ENCODE results near the gene TMC1. TPM values are rescaled to one million over a fixed set of nuclear protein-coding genes. Genes with fewer than 3 reads are reported as not detected.

TMC1 gene
- total RNA-seq, 2 experiments from 2014 or later = not detected

GRCh38 chr9:72524820-72525540, 3.6 kb downstream of the TMC1 start:
- no peaks in the 10 kb centered on the region for H3K27me3 Mint-ChIP-seq

DNA sequence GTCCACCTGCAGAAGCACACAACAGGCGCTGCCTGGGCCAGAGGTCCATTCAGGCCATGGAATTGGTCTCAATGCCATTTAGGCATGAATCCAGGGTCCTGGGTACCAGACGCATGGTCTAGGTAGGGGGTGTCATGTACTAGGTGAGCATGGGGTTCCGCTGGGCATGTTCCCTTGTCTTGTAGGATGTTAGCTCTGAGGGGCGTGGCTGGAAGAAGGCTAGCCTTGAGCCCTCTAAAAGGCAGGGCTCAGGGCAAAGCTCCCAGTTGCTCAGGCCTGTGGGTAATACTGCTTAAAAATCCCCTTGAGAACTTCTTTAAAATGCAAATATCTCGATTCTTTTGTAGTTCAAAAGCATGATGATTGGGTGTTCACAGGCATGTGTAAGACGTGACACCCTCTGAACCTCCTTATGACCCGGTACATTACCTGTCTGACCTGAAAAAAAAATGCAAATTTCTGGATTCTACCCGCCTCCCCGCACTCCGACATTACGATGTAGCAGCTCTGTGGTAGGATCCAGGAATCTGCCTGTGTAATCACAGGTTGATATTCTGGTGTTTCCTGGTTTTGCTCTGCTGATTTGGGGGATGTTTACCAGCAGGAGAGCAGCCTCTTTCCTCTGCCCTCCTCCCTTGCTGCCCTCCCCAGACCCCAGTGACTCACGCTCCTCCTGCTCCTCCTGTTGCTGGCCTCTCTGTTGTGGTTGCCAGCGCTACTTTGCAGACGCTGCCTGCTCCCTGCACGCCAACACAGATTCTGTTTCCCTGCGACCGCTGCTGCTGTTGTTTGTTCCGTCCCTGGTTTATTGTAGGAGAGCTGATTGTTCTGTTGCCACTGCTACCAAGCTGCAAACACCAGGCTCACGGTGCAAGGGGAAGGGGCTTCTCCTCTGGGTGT, 5.7 kb downstream of the TMC1 start:
- peaks cover 25% of the 10 kb centered on the region for H3K4me1 ChIP-seq (ENCODE audit: insufficient read depth, low read length)
- peaks cover 4 to 8% of the 10 kb centered on the region in 2 experiments for H3K9me3 ChIP-seq (ENCODE audit: control insufficient read depth in 1 of 2, insufficient read depth in 1 of 2, low read length in 2 of 2)
- peak; percentile 58 to 91 (median 80) for DNase-seq
- ChIA-PET POLR2A (interaction anchor here (0.5 to 2.7 kb wide), 5 partner anchors 44 to 715 kb away, joined by 3 to 35 read pairs (median 3); partner anchors contain the start of gene ZFAND5), CTCF (no interaction called here)
- H3K27me3 ChIP-seq (ENCODE audit: control insufficient read depth in 1 of 2, insufficient read depth in 2 of 2, low read length in 2 of 2) = no peaks in the 10 kb centered on the region
- H3K4me3 ChIP-seq (ENCODE audit: low read length) = peak overlapping the region; percentile 47
- TF ChIP-seq, protein P1, sequence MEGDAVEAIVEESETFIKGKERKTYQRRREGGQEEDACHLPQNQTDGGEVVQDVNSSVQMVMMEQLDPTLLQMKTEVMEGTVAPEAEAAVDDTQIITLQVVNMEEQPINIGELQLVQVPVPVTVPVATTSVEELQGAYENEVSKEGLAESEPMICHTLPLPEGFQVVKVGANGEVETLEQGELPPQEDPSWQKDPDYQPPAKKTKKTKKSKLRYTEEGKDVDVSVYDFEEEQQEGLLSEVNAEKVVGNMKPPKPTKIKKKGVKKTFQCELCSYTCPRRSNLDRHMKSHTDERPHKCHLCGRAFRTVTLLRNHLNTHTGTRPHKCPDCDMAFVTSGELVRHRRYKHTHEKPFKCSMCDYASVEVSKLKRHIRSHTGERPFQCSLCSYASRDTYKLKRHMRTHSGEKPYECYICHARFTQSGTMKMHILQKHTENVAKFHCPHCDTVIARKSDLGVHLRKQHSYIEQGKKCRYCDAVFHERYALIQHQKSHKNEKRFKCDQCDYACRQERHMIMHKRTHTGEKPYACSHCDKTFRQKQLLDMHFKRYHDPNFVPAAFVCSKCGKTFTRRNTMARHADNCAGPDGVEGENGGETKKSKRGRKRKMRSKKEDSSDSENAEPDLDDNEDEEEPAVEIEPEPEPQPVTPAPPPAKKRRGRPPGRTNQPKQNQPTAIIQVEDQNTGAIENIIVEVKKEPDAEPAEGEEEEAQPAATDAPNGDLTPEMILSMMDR (IDR thresholded peaks at IDR 0.05) = no peak
- H3K4me3 Mint-ChIP-seq = peak overlapping the region; percentile 84
- H3K4me1 Mint-ChIP-seq (ENCODE audit: low read depth) = peaks cover 31% of the 10 kb centered on the region
- peak; percentile 85 for ATAC-seq (ENCODE audit: poor library complexity)
- no peaks in the 10 kb centered on the region for H3K36me3 ChIP-seq (ENCODE audit: insufficient read depth, low read length)
- intact Hi-C loops (cut with DNase I, micrococcal nuclease) = loop anchor here (2.0 to 10.0 kb wide), 5 partner anchors 55 to 762 kb away; partner anchors contain the start of genes ZFAND5 (in 2 of the 2) and CEMIP2 (in 1 of the 2)
- H3K27ac Mint-ChIP-seq = peak overlapping the region; percentile 84
- H3K27me3 Mint-ChIP-seq = no peaks in the 10 kb centered on the region
- H3K27ac ChIP-seq (ENCODE audit: low read depth in 1 of 2, low read length in 2 of 2) = peak overlapping the region; percentile 59 to 63
- no peaks in the 10 kb centered on the region for H3K9me3 Mint-ChIP-seq
- H3K36me3 Mint-ChIP-seq (ENCODE audit: low read depth) = no peaks in the 10 kb centered on the region

More at GRCh38 chr9:72524820-72525540, 3.6 kb downstream of the TMC1 start:
- Histone ChIP-seq H3K27ac (ENCODE audit: low read depth in 1 of 2, low read length in 2 of 2) (no peak overlapping the region), H3K9me3 (ENCODE audit: control insufficient read depth in 1 of 2, insufficient read depth in 1 of 2, low read length in 2 of 2) (peaks cover 0 to 3% of the 10 kb centered on the region in 2 experiments), H3K36me3 (ENCODE audit: insufficient read depth, low read length) (no peaks in the 10 kb centered on the region), H3K27me3 (ENCODE audit: control insufficient read depth in 1 of 2, insufficient read depth in 2 of 2, low read length in 2 of 2) (no peaks in the 10 kb centered on the region), H3K4me1 (ENCODE audit: insufficient read depth, low read length) (peaks cover 25% of the 10 kb centered on the region), H3K4me3 (ENCODE audit: low read length) (no peak overlapping the region)
- Mint-ChIP-seq H3K9me3 (no peaks in the 10 kb centered on the region), H3K4me1 (ENCODE audit: low read depth) (peaks cover 31% of the 10 kb centered on the region), H3K36me3 (ENCODE audit: low read depth) (no peaks in the 10 kb centered on the region), H3K27ac (peak overlapping the region; percentile 84), H3K4me3 (no peak overlapping the region)
- POLR2A ChIA-PET = interaction anchor here (0.8 kb wide), 1 partner anchor 160 kb away, joined by 3 read pairs; the partner anchor contains the start of gene ZFAND5
- CTCF ChIA-PET = no interaction called here
- TF ChIP-seq, protein P1 (IDR thresholded peaks at IDR 0.05) = no peak
- DNase-seq = peak in 3 of 14 experiments; percentile 34 to 84 (median 74)
- no peak for ATAC-seq (ENCODE audit: poor library complexity)
- intact Hi-C loops (cut with DNase I, micrococcal nuclease) = loop anchor here (5.0 to 10.0 kb wide), 5 partner anchors 53 to 760 kb away; partner anchors contain the start of genes CEMIP2 (in 1 of the 2) and ZFAND5 (in 1 of the 2)

GRCh38 chr9:72527801-72528195, 6.4 kb downstream of the TMC1 start:
- peak overlapping the region; percentile 59 to 63 for H3K27ac ChIP-seq (ENCODE audit: low read depth in 1 of 2, low read length in 2 of 2)
- Mint-ChIP-seq H3K4me1 (ENCODE audit: low read depth) (peaks cover 31% of the 10 kb centered on the region), H3K9me3 (no peaks in the 10 kb centered on the region), H3K27ac (peak overlapping the region; percentile 84), H3K36me3 (ENCODE audit: low read depth) (no peaks in the 10 kb centered on the region), H3K4me3 (peak overlapping the region; percentile 84), H3K27me3 (no peaks in the 10 kb centered on the region)
- peaks cover 4 to 8% of the 10 kb centered on the region in 2 experiments for H3K9me3 ChIP-seq (ENCODE audit: control insufficient read depth in 1 of 2, insufficient read depth in 1 of 2, low read length in 2 of 2)
- H3K27me3 ChIP-seq (ENCODE audit: control insufficient read depth in 1 of 2, insufficient read depth in 2 of 2, low read length in 2 of 2) = no peaks in the 10 kb centered on the region
- no peak for ATAC-seq (ENCODE audit: poor library complexity)
- ChIA-PET POLR2A (interaction anchor here (0.6 to 2.7 kb wide), 3 partner anchors 49 to 163 kb away, joined by 3 to 35 read pairs (median 3); partner anchors contain the start of gene ZFAND5), CTCF (no interaction called here)
- no peaks in the 10 kb centered on the region for H3K36me3 ChIP-seq (ENCODE audit: insufficient read depth, low read length)
- peak overlapping the region; percentile 47 for H3K4me3 ChIP-seq (ENCODE audit: low read length)
- peaks cover 25% of the 10 kb centered on the region for H3K4me1 ChIP-seq (ENCODE audit: insufficient read depth, low read length)
- intact Hi-C loops (cut with DNase I, micrococcal nuclease) = loop anchor here (2.0 to 10.0 kb wide), 5 partner anchors 55 to 763 kb away; partner anchors contain the start of genes ZFAND5 (in 2 of the 2) and CEMIP2 (in 1 of the 2)
- TF ChIP-seq, protein P1 (IDR thresholded peaks at IDR 0.05) = no peak
- DNase-seq = no peak
